ENCODE data around the gene TIAM2.

Gene TIAM2

GRCh38 chr6:155031091-155031490 is 36.0 kb downstream of the TIAM2 start:
- no peak for DNase-seq (ENCODE audit: extremely low read depth, low read depth)
- no peak overlapping the region for H3K4me3 ChIP-seq (replicated peaks; ENCODE audit: low read depth, low read length)
- no peak for TF ChIP-seq CTCF (IDR thresholded peaks at IDR 0.05; ENCODE audit: low read depth, low read length, missing control alignments)

GRCh38 chr6:155033021-155033791 is 38.1 kb downstream of the TIAM2 start:
- DNase-seq (ENCODE audit: extremely low read depth, low read depth): no peak
- H3K4me3 ChIP-seq (replicated peaks; ENCODE audit: low read depth, low read length): no peak overlapping the region
- TF ChIP-seq CTCF (IDR thresholded peaks at IDR 0.05; ENCODE audit: low read depth, low read length, missing control alignments): no peak

GRCh38 chr6:155036907-155037306 is 41.8 kb downstream of the TIAM2 start:
- DNase-seq (ENCODE audit: extremely low read depth, low read depth): no peak
- no peak overlapping the region for H3K4me3 ChIP-seq (replicated peaks; ENCODE audit: low read depth, low read length)
- no peak for TF ChIP-seq CTCF (IDR thresholded peaks at IDR 0.05; ENCODE audit: low read depth, low read length, missing control alignments)

- no peak for TF ChIP-seq CTCF (IDR thresholded peaks at IDR 0.05; ENCODE audit: low read depth, low read length, missing control alignments)
- no peak overlapping the region for H3K4me3 ChIP-seq (replicated peaks; ENCODE audit: low read depth, low read length)
- no peak for DNase-seq (ENCODE audit: extremely low read depth, low read depth)
These were observed 43.0 kb downstream of the TIAM2 start for GRCh38 chr6:155038104-155038503.

GRCh38 chr6:155038527-155038926 is 43.4 kb downstream of the TIAM2 start:
- no peak for TF ChIP-seq CTCF (IDR thresholded peaks at IDR 0.05; ENCODE audit: low read depth, low read length, missing control alignments)
- H3K4me3 ChIP-seq (replicated peaks; ENCODE audit: low read depth, low read length): no peak overlapping the region
- no peak for DNase-seq (ENCODE audit: extremely low read depth, low read depth)

- no peak for DNase-seq (ENCODE audit: extremely low read depth, low read depth)
- no peak overlapping the region for H3K4me3 ChIP-seq (replicated peaks; ENCODE audit: low read depth, low read length)
- no peak for TF ChIP-seq CTCF (IDR thresholded peaks at IDR 0.05; ENCODE audit: low read depth, low read length, missing control alignments)
These were observed 44.5 kb downstream of the TIAM2 start for GRCh38 chr6:155039618-155040017.

GRCh38 chr6:155040154-155040553 is 45.0 kb downstream of the TIAM2 start:
- TF ChIP-seq CTCF (IDR thresholded peaks at IDR 0.05; ENCODE audit: low read depth, low read length, missing control alignments): no peak
- DNase-seq (ENCODE audit: extremely low read depth, low read depth): no peak
- no peak overlapping the region for H3K4me3 ChIP-seq (replicated peaks; ENCODE audit: low read depth, low read length)

Data from HFF-Myc (cell line).